Kidney (tissue), 14 donors: Measurements from ENCODE around the gene SPC25. TPM values are rescaled to one million over a fixed set of nuclear protein-coding genes. Genes with fewer than 3 reads are reported as not detected.

Experiments used
- DNase-seq, 5 donors: peaks; one replicate each; pipeline ENCODE4 v3.0.0-alpha.2; 2013 to 2020
- FAIRE-seq: peaks from 2 replicates; lab custom pipeline; 2012; peaks lifted over from hg19 to GRCh38; lab: Jason Lieb, UNC
- H3K27ac ChIP-seq, 2 donors: one replicate each; pipeline ENCODE4 v1.7.0; 2013; ENCODE audit warnings: low read depth in 2 of 2, low read length in 2 of 2, inconsistent platforms in 1 of 2
- H3K27me3 ChIP-seq: one replicate; pipeline ENCODE4 v1.7.1; 2013; ENCODE audit warnings: low read length, inconsistent platforms; ENCODE audit not compliant: control insufficient read depth, insufficient read depth
- H3K36me3 ChIP-seq, 3 donors: one replicate each; pipeline versions ENCODE4 v1.7.0 to v1.7.1; 2013; ENCODE audit warnings: low read length in 3 of 3, control low read depth in 1 of 3, inconsistent platforms in 1 of 3; ENCODE audit not compliant: insufficient read depth in 3 of 3, control insufficient read depth in 2 of 3
- H3K4me1 ChIP-seq, 3 donors: one replicate each; pipeline versions ENCODE4 v1.7.0 to v1.7.1; 2013; ENCODE audit warnings: low read length in 3 of 3, inconsistent platforms in 1 of 3, low read depth in 1 of 3; ENCODE audit not compliant: control insufficient read depth in 2 of 3, insufficient read depth in 2 of 3
- H3K4me3 ChIP-seq, 3 donors: one replicate each; pipeline versions ENCODE4 v1.7.0 to v1.8.1; 2013; ENCODE audit warnings: low read length in 3 of 3, control low read depth in 1 of 3, inconsistent platforms in 1 of 3
- H3K9ac ChIP-seq, 3 donors: one replicate each; pipeline versions ENCODE4 v1.7.0 to v1.7.1; 2013; ENCODE audit warnings: low read length in 3 of 3, control low read depth in 1 of 3, inconsistent platforms in 1 of 3
- H3K9me3 ChIP-seq, 3 donors: one replicate each; pipeline versions ENCODE4 v1.7.0 to v1.7.1; 2013; ENCODE audit warnings: low read length in 3 of 3, control low read depth in 1 of 3, inconsistent platforms in 1 of 3; ENCODE audit not compliant: control insufficient read depth in 2 of 3, insufficient read depth in 1 of 3
- CTCF ChIP-seq: IDR thresholded peaks from 3 replicates; pipeline ENCODE4 v1.5.1; 2012; ENCODE audit warnings: mild to moderate bottlenecking, moderate library complexity, borderline replicate concordance; ENCODE audit not compliant: insufficient read depth; ENCODE audit errors: extremely low read depth
- intact Hi-C: fragments of 100-400 bp; cut with DNase I; formaldehyde crosslinking; loops from one replicate; pipeline ENCODE4 v1.11.1; 2022
- polyA plus RNA-seq: library from polyadenylated mRNA; stranded (reverse); fragments of 350-450 nt; fragmentation: Illumina TruSeq; extraction: RNeasy Lipid Tissue Mini Kit (QIAGEN cat#74804); gene quantifications from one replicate; pipeline ENCODE4 v1.2.3, GENCODE V29; 2014; ENCODE audit warnings: low read depth, low replicate concordance; ENCODE audit not compliant: insufficient read depth
- total RNA-seq: library from RNA; stranded (reverse); fragmentation: NEBNext Ultra II Directional; extraction: Animal tissue kit (Norgen Biotek cat#: 25700); gene quantifications from one replicate; pipeline ENCODE4 v1.2.1, GENCODE V29; 2021
- donor health status: control.
- donor health status: control.
- donor health status: control.
- donor health status: control.
- donor health status: control.
- donor health status: DM: yes; HTN: yes; CAD: no.
- donor health status: Normal renal cell carcinoma (clear cell type).

SPC25 gene
- total and polyA plus RNA-seq, 2 donors from 2014 or later = 0.79 TPM; not detected in 1

GRCh38 chr2:168903888-168904287, 13.7 kb upstream of the SPC25 start:
- no peak for FAIRE-seq

GRCh38 chr2:168901003-168901402, 10.8 kb upstream of the SPC25 start, which contains the start of gene G6PC2:
G6PC2 (plus strand) TSS chr2:168901291; CDS start chr2:168901332, 41 bp downstream.
- no peaks in the 10 kb centered on the region for H3K36me3 ChIP-seq
- no peak within 1 kb of the TSS for H3K4me3 ChIP-seq
- DNase-seq = peak in 1 of 5 donors; percentile 25
- H3K9ac ChIP-seq = no peak within 1 kb of the TSS
- FAIRE-seq = no peak
- H3K27ac ChIP-seq = no peak within 1 kb of the TSS
- H3K27me3 ChIP-seq = no peaks in the 10 kb centered on the region
- no peaks in the 10 kb centered on the region for H3K9me3 ChIP-seq
- H3K4me1 ChIP-seq = no peaks in the 10 kb centered on the region
- intact Hi-C loops = no loop called here
- no peak for TF ChIP-seq CTCF

More at GRCh38 chr2:168903888-168904287, 13.7 kb upstream of the SPC25 start:
- H3K9me3 ChIP-seq = no peaks in the 10 kb centered on the region
- no peaks in the 10 kb centered on the region for H3K4me1 ChIP-seq
- no peak for TF ChIP-seq CTCF
- H3K27ac ChIP-seq = no peak overlapping the region
- no peaks in the 10 kb centered on the region for H3K27me3 ChIP-seq
- H3K4me3 ChIP-seq = no peak overlapping the region
- H3K36me3 ChIP-seq = no peaks in the 10 kb centered on the region
- no peak overlapping the region for H3K9ac ChIP-seq
- no peak for DNase-seq
- intact Hi-C loops = no loop called here

- no peaks in the 10 kb centered on the region for H3K4me1 ChIP-seq
- no peak overlapping the region for H3K4me3 ChIP-seq
- no peak for TF ChIP-seq CTCF
- H3K27me3 ChIP-seq = no peaks in the 10 kb centered on the region
- no peaks in the 10 kb centered on the region for H3K36me3 ChIP-seq
- DNase-seq (no peak), FAIRE-seq (no peak)
- intact Hi-C loops = no loop called here
- H3K27ac ChIP-seq = no peak overlapping the region
- no peaks in the 10 kb centered on the region for H3K9me3 ChIP-seq
- H3K9ac ChIP-seq = no peak overlapping the region
Measured at GRCh38 chr2:168897449-168897848, 7.2 kb upstream of the SPC25 start.

GRCh38 chr2:168896783-168897182, 6.6 kb upstream of the SPC25 start:
- Histone ChIP-seq H3K27me3 (no peaks in the 10 kb centered on the region), H3K4me3 (no peak overlapping the region), H3K9me3 (no peaks in the 10 kb centered on the region), H3K9ac (no peak overlapping the region), H3K4me1 (no peaks in the 10 kb centered on the region), H3K27ac (no peak overlapping the region), H3K36me3 (no peaks in the 10 kb centered on the region)
- DNase-seq = no peak
- no peak for TF ChIP-seq CTCF
- intact Hi-C loops = no loop called here
- no peak for FAIRE-seq
